Measurements from ENCODE around the gene TRAPPC12.
"Not testable (repeated sequence)": the region's sequence is repeated elsewhere in the genome, so short reads cannot be mapped to it uniquely, and the experiment has no call there.

DNA sequence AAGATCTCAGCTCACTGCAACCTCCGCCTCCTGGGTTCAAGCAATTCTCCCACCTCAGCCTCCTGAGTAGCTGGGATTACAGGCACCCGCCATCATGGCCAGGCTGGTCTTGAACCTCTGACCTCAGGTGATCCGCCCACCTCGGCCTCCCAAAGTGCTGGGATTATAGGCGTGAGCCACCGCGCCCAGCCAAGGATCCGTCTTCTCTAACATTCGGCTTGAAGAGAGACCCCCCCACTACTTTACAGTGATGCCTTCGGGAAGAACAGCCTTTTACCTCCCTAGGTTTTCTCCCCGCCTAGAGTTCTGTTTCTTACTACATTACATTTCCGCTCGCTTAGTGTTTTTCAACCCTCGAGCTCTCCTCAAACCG lies 117.2 kb downstream of the TRAPPC12 start:
- TF ChIP-seq, protein P1, sequence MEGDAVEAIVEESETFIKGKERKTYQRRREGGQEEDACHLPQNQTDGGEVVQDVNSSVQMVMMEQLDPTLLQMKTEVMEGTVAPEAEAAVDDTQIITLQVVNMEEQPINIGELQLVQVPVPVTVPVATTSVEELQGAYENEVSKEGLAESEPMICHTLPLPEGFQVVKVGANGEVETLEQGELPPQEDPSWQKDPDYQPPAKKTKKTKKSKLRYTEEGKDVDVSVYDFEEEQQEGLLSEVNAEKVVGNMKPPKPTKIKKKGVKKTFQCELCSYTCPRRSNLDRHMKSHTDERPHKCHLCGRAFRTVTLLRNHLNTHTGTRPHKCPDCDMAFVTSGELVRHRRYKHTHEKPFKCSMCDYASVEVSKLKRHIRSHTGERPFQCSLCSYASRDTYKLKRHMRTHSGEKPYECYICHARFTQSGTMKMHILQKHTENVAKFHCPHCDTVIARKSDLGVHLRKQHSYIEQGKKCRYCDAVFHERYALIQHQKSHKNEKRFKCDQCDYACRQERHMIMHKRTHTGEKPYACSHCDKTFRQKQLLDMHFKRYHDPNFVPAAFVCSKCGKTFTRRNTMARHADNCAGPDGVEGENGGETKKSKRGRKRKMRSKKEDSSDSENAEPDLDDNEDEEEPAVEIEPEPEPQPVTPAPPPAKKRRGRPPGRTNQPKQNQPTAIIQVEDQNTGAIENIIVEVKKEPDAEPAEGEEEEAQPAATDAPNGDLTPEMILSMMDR (IDR thresholded peaks at IDR 0.05) = not testable (repeated sequence)
- not testable (repeated sequence) for TF ChIP-seq POLR2A (IDR thresholded peaks at IDR 0.05)

Measured in esophagus squamous epithelium (tissue), 4 donors.